SK-N-MC (cell line): ENCODE measurements around the gene C2CD2.

Experiments used
- DNase-seq: peaks from one replicate; pipeline ENCODE4 v3.0.0-alpha.2; 2011; ENCODE audit warnings: low read depth, low spot score
- H3K27ac ChIP-seq: fragments of 200-600 bp; sonication (generic); 2 replicates; pipeline ENCODE4 v1.5.1; 2016; ENCODE audit warnings: mixed run types
- H3K36me3 ChIP-seq: fragments of 200-600 bp; sonication (generic); 2 replicates; pipeline ENCODE4 v1.6.1; 2017; ENCODE audit warnings: antibody characterized with exemption, low read length, mixed read lengths; ENCODE audit not compliant: insufficient read depth
- H3K4me3 ChIP-seq: fragments of 200-600 bp; sonication (generic); 2 replicates; pipeline ENCODE4 v1.5.1; 2016
- H3K9ac ChIP-seq: fragments of 200-600 bp; sonication (generic); 2 replicates; pipeline ENCODE4 v1.8.0; 2017; ENCODE audit warnings: mixed run types, mixed read lengths; ENCODE audit not compliant: insufficient read length
- H3K9me3 ChIP-seq: fragments of 200-600 bp; sonication (generic); 2 replicates; pipeline ENCODE4 v1.6.1; 2017; ENCODE audit warnings: low read depth, mild to moderate bottlenecking, antibody characterized with exemption, low read length, moderate library complexity, mixed read lengths
- EZH2 ChIP-seq: fragments of 200-600 bp; sonication (generic); IDR thresholded peaks from one replicate; pipeline ENCODE4 v1.6.1; 2017; ENCODE audit warnings: antibody characterized with exemption
- FOXP2 ChIP-seq: optimal IDR thresholded peaks from 2 replicates; pipeline ENCODE3; 2011; ENCODE audit warnings: mild to moderate bottlenecking, moderate library complexity; ENCODE audit not compliant: insufficient read depth; ENCODE audit errors: extremely low read length, control extremely low read depth
- POLR2AphosphoS5 ChIP-seq: IDR thresholded peaks from 2 replicates; pipeline ENCODE4 v1.6.1; 2012; ENCODE audit warnings: mild to moderate bottlenecking, low read depth, low read length, borderline replicate concordance

Gene C2CD2

GRCh38 chr21:41898998-41899397 lies 54.8 kb downstream of the C2CD2 start:
- no peak for DNase-seq
- no peaks in the 10 kb centered on the region for H3K36me3 ChIP-seq
- no peak overlapping the region for H3K27ac ChIP-seq
- no peaks in the 10 kb centered on the region for H3K9me3 ChIP-seq
- H3K4me3 ChIP-seq = no peak overlapping the region
- no peak for TF ChIP-seq POLR2AphosphoS5
- TF ChIP-seq EZH2 = no peak
- TF ChIP-seq FOXP2 = no peak
- no peak overlapping the region for H3K9ac ChIP-seq

DNA sequence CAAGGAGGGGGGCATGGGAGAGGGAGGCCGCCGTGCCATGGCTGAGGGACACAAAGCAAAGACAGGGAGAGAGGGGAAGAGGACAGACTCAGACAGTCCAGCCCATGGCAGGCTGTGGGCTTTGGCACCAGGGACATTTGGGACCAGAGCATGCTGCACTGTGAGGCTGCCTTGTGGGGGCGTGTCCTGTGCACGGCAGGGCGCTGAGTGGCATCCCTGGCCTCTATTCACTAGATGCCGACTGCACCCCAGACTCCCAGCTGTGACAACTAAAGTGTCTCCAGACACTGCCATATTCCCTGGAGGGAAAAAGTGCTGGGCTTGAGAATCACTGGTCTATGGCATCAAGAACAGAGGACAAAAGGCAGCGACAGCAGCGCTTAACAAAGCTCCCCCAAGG lies 56.1 kb downstream of the C2CD2 start:
- Histone ChIP-seq H3K36me3 (no peaks in the 10 kb centered on the region), H3K4me3 (no peak overlapping the region), H3K9ac (no peak overlapping the region), H3K9me3 (no peaks in the 10 kb centered on the region), H3K27ac (no peak overlapping the region)
- TF ChIP-seq EZH2 (no peak), POLR2AphosphoS5 (no peak), FOXP2 (no peak)
- DNase-seq = no peak

DNA sequence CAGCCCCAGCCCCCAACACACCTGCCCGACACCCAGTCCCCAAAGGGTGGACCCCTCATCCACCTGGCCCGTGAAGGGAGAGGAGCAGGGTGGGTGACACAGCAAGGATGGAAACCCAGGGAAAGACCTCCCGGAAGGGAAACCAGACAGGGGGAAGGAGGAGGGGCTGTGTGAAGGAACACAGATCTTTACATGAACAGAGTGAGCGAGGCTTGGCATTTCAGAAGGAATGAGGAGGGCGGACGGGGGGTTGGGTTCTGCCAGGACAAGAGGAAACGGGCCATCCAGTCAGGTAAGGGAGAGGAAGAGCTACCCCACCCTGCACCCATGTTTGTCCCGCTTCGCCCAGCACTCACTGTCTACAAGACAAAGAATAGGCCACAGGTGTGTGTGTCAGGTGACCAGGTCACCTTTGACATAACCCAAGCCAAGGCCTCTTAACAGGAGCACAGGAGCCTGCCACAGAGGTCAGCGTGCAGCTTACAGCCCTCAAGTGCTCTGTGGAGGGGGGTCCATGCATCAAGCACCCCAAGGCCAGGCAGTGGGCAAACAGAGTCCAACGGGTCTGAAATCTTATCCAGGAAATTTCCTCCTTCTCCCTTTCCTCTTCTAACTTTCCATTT lies 56.7 kb downstream of the C2CD2 start:
- no peaks in the 10 kb centered on the region for H3K36me3 ChIP-seq
- H3K9ac ChIP-seq = no peak overlapping the region
- no peak for DNase-seq
- no peaks in the 10 kb centered on the region for H3K9me3 ChIP-seq
- H3K27ac ChIP-seq = no peak overlapping the region
- TF ChIP-seq FOXP2 (no peak), EZH2 (no peak), POLR2AphosphoS5 (no peak)
- H3K4me3 ChIP-seq = no peak overlapping the region

DNA sequence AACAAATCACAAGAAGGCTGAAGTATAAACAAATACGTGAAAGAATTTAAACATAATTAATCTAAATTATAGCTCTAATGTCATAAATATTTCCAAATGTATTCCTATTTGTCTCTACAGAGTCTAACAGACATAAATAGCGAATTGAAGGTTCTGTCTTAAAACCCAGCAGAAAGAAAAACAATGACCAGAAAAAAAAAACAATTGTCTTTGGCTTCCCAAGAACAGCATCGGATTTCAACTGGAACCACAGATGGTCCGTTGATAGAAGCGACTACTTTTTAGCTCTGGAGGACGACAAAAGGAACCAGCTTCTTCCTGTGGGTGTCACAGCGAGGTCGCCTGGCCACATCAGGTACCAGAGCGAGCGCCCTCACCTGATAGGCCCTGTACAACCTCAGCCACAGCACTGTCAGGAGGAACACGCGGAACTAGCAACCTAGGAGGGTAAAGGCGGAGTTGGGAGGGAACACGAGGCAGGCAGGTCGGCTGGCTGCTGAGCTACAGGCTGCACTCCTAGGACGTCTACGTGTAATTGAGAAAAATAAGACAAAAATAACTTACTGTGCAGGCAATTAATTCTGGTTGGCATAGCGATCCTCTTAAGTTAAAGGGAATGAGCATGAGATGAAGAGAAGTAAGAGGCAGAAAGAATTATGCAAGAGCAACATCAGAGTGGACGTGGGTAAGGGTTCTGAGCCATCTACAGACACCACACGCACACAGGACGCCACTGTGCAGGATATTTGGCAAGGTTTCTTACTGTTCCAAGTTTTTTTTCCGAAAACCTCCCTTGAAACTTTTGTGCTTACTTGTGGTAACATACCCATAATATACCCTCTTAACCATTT lies 58.0 kb downstream of the C2CD2 start:
- TF ChIP-seq POLR2AphosphoS5 (no peak), FOXP2 (no peak), EZH2 (no peak)
- Histone ChIP-seq H3K9me3 (no peaks in the 10 kb centered on the region), H3K27ac (no peak overlapping the region), H3K36me3 (no peaks in the 10 kb centered on the region), H3K9ac (peak overlapping the region; percentile 21), H3K4me3 (no peak overlapping the region)
- DNase-seq = no peak

GRCh38 chr21:41894922-41895557 lies 58.8 kb downstream of the C2CD2 start:
- Histone ChIP-seq H3K4me3 (no peak overlapping the region), H3K27ac (no peak overlapping the region), H3K9ac (no peak overlapping the region), H3K36me3 (no peaks in the 10 kb centered on the region), H3K9me3 (no peaks in the 10 kb centered on the region)
- no peak for DNase-seq
- TF ChIP-seq EZH2 = no peak
- TF ChIP-seq FOXP2 = no peak
- TF ChIP-seq POLR2AphosphoS5 = no peak

- no peaks in the 10 kb centered on the region for H3K36me3 ChIP-seq
- H3K4me3 ChIP-seq = no peak overlapping the region
- H3K9me3 ChIP-seq = no peaks in the 10 kb centered on the region
- H3K27ac ChIP-seq = no peak overlapping the region
- TF ChIP-seq POLR2AphosphoS5 = no peak
- no peak for TF ChIP-seq FOXP2
- no peak for TF ChIP-seq EZH2
- no peak overlapping the region for H3K9ac ChIP-seq
- no peak for DNase-seq
Observed at GRCh38 chr21:41894511-41894910, 59.3 kb downstream of the C2CD2 start.

- no peak overlapping the region for H3K4me3 ChIP-seq
- no peak for DNase-seq
- no peaks in the 10 kb centered on the region for H3K9me3 ChIP-seq
- no peak for TF ChIP-seq EZH2
- no peak for TF ChIP-seq FOXP2
- no peak for TF ChIP-seq POLR2AphosphoS5
- no peak overlapping the region for H3K9ac ChIP-seq
- H3K36me3 ChIP-seq = no peaks in the 10 kb centered on the region
- no peak overlapping the region for H3K27ac ChIP-seq
Observed at GRCh38 chr21:41892726-41893125, 61.1 kb downstream of the C2CD2 start.

- H3K4me3 ChIP-seq = no peak overlapping the region
- no peak overlapping the region for H3K27ac ChIP-seq
- no peaks in the 10 kb centered on the region for H3K9me3 ChIP-seq
- H3K9ac ChIP-seq = no peak overlapping the region
- no peak for DNase-seq
- no peak for TF ChIP-seq FOXP2
- no peak for TF ChIP-seq POLR2AphosphoS5
- no peak for TF ChIP-seq EZH2
- no peaks in the 10 kb centered on the region for H3K36me3 ChIP-seq
Observed at GRCh38 chr21:41891132-41891531, 62.7 kb downstream of the C2CD2 start.
